Gastrocnemius medialis (tissue), 4 donors: ENCODE measurements around the gene TSPAN17. TPM values are rescaled to one million over a fixed set of nuclear protein-coding genes. Genes with fewer than 3 reads are reported as not detected.

Source experiments
- ATAC-seq, 2 donors: fragments of 150-250 bp; one replicate each; pipeline ENCODE4 v1.9.1; 2016
- DNase-seq, 2 donors: peaks; one replicate each; pipeline ENCODE4 v3.0.0-alpha.2; 2019
- H3K27ac ChIP-seq, 4 donors: fragments of 200-600 bp; sonication (generic); 1 replicate in 1 of 4; 2 replicates in 3 of 4; pipeline ENCODE4 v1.5.1; 2016 to 2018; ENCODE audit warnings: mild to moderate bottlenecking in 2 of 4, moderate library complexity in 1 of 4
- H3K27me3 ChIP-seq, 3 donors: fragments of 200-600 bp; sonication (generic) in 2 of 3; 1 replicate in 1 of 3; 2 replicates in 2 of 3; pipeline versions ENCODE4 v1.5.1 to v1.6.0; 2016 to 2019; ENCODE audit warnings: mild to moderate bottlenecking in 1 of 3, moderate library complexity in 1 of 3
- H3K36me3 ChIP-seq, 2 donors: fragments of 200-600 bp; sonication (generic) in 1 of 2; one replicate each; pipeline ENCODE4 v1.5.1; 2017 to 2018
- H3K4me1 ChIP-seq, 2 donors: fragments of 200-600 bp; sonication (generic) in 1 of 2; one replicate each; pipeline ENCODE4 v1.5.1; 2016 to 2017; ENCODE audit warnings: mild to moderate bottlenecking in 2 of 2
- H3K4me3 ChIP-seq, 4 donors: fragments of 200-600 bp; sonication (generic) in 3 of 4; 1 replicate in 1 of 4; 2 replicates in 3 of 4; pipeline ENCODE4 v1.5.1; 2016 to 2019; ENCODE audit warnings: mild to moderate bottlenecking in 2 of 4
- H3K9me3 ChIP-seq, 3 donors: fragments of 200-600 bp; sonication (generic) in 2 of 3; 1 replicate in 1 of 3; 2 replicates in 2 of 3; pipeline ENCODE4 v1.5.1; 2016 to 2019
- CTCF ChIP-seq, 5 experiments: fragments of 450-650 bp in 3 of 5; fragments of 200-600 bp in 2 of 5; sonication (generic) in 2 of 5; IDR thresholded peaks in 4 of 5; conservative IDR thresholded peaks in 1 of 5; 1 replicate in 4 of 5; 2 replicates in 1 of 5; pipeline ENCODE4 v1.5.1; 2016 to 2019; ENCODE audit warnings: antibody characterized with exemption in 5 of 5, mild to moderate bottlenecking in 3 of 5, moderate library complexity in 3 of 5
- POLR2A ChIP-seq, 2 donors: fragments of 450-650 bp; IDR thresholded peaks; one replicate each; pipeline ENCODE4 v1.6.1; 2017; ENCODE audit warnings: antibody characterized with exemption in 2 of 2, mild to moderate bottlenecking in 2 of 2, moderate library complexity in 2 of 2
- in situ Hi-C, 4 donors: fragments of 200-750 bp; cut with MboI; loops; one replicate each; pipeline versions ENCODE4 v1.15.0 to v1.8.0; 2017; ENCODE audit warnings: low sequenced_read_pairs in 4 of 4
- intact Hi-C: fragments of 100-400 bp; cut with DNase I; formaldehyde crosslinking; loops from one replicate; pipeline ENCODE4 v1.15.1; 2023; ENCODE audit warnings: low total_unique reads
- total RNA-seq, 4 donors: library from RNA; depleted of rRNA; stranded (reverse); fragments of >200 nt; gene quantifications; one replicate each; pipeline versions ENCODE4 v1.1.0 to v1.2.3, GENCODE V29; 2016

TSPAN17 gene
- total RNA-seq, 4 donors from 2014 or later, result 13.3 to 35.7 (median 27.2) TPM

- ATAC-seq (no peak), DNase-seq (no peak)
- H3K27ac ChIP-seq, result no peak overlapping the region
- in situ Hi-C loops (no loop called here), intact Hi-C loops (no loop called here)
- H3K27me3 ChIP-seq, result peaks cover 0 to 15% (median 10%) of the 10 kb centered on the region in 3 donors
- no peak for TF ChIP-seq POLR2A (IDR thresholded peaks at IDR 0.05)
- TF ChIP-seq CTCF (IDR thresholded peaks at IDR 0.05 in 4 of 5, conservative IDR thresholded peaks at IDR 0.05 in 1 of 5), result no peak
- H3K4me1 ChIP-seq, result no peaks in the 10 kb centered on the region
- H3K4me3 ChIP-seq, result no peak overlapping the region
- H3K36me3 ChIP-seq, result no peaks in the 10 kb centered on the region
- no peaks in the 10 kb centered on the region for H3K9me3 ChIP-seq
These were observed 44.2 kb downstream of the TSPAN17 start for GRCh38 chr5:176691524-176691923.

GRCh38 chr5:176692326-176692725 is 45.0 kb downstream of the TSPAN17 start:
- intact Hi-C loops, result no loop called here
- H3K27me3 ChIP-seq, result peaks cover 4 to 15% (median 10%) of the 10 kb centered on the region in 3 donors
- in situ Hi-C loops, result no loop called here

GRCh38 chr5:176692839-176693476 is 45.7 kb downstream of the TSPAN17 start:
- in situ Hi-C loops, result no loop called here
- H3K27me3 ChIP-seq, result peaks cover 4 to 15% (median 10%) of the 10 kb centered on the region in 3 donors
- no peak overlapping the region for H3K27ac ChIP-seq
- H3K4me1 ChIP-seq, result no peaks in the 10 kb centered on the region
- intact Hi-C loops, result no loop called here
- no peak for TF ChIP-seq POLR2A (IDR thresholded peaks at IDR 0.05)
- no peak for TF ChIP-seq CTCF (IDR thresholded peaks at IDR 0.05 in 4 of 5, conservative IDR thresholded peaks at IDR 0.05 in 1 of 5)
- H3K9me3 ChIP-seq, result no peaks in the 10 kb centered on the region
- H3K36me3 ChIP-seq, result no peaks in the 10 kb centered on the region
- DNase-seq, result no peak
- ATAC-seq, result no peak
- H3K4me3 ChIP-seq, result no peak overlapping the region

More at GRCh38 chr5:176692326-176692725, 45.0 kb downstream of the TSPAN17 start:
- no peak overlapping the region for H3K4me3 ChIP-seq
- ATAC-seq, result no peak
- H3K36me3 ChIP-seq, result no peaks in the 10 kb centered on the region
- DNase-seq, result no peak
- no peaks in the 10 kb centered on the region for H3K4me1 ChIP-seq
- no peak overlapping the region for H3K27ac ChIP-seq
- TF ChIP-seq POLR2A (IDR thresholded peaks at IDR 0.05), result no peak
- TF ChIP-seq CTCF (IDR thresholded peaks at IDR 0.05 in 4 of 5, conservative IDR thresholded peaks at IDR 0.05 in 1 of 5), result no peak
- no peaks in the 10 kb centered on the region for H3K9me3 ChIP-seq

- no peaks in the 10 kb centered on the region for H3K36me3 ChIP-seq
- no peak for TF ChIP-seq CTCF (IDR thresholded peaks at IDR 0.05 in 4 of 5, conservative IDR thresholded peaks at IDR 0.05 in 1 of 5)
- no peak for TF ChIP-seq POLR2A (IDR thresholded peaks at IDR 0.05)
- no peaks in the 10 kb centered on the region for H3K9me3 ChIP-seq
- in situ Hi-C loops, result no loop called here
- no peak overlapping the region for H3K27ac ChIP-seq
- DNase-seq (no peak), ATAC-seq (no peak)
- no peak overlapping the region for H3K4me3 ChIP-seq
- H3K4me1 ChIP-seq, result no peaks in the 10 kb centered on the region
- H3K27me3 ChIP-seq, result peaks cover 4 to 15% (median 10%) of the 10 kb centered on the region in 3 donors
- intact Hi-C loops, result no loop called here
These were observed 46.2 kb downstream of the TSPAN17 start for GRCh38 chr5:176693477-176693851.

GRCh38 chr5:176694146-176694545 is 46.9 kb downstream of the TSPAN17 start:
- Histone ChIP-seq H3K36me3 (no peaks in the 10 kb centered on the region), H3K27ac (no peak overlapping the region), H3K9me3 (no peaks in the 10 kb centered on the region), H3K27me3 (peaks cover 4 to 15% (median 10%) of the 10 kb centered on the region in 3 donors), H3K4me1 (no peaks in the 10 kb centered on the region), H3K4me3 (no peak overlapping the region)
- in situ Hi-C loops, result no loop called here
- TF ChIP-seq CTCF (IDR thresholded peaks at IDR 0.05 in 4 of 5, conservative IDR thresholded peaks at IDR 0.05 in 1 of 5) (no peak), POLR2A (IDR thresholded peaks at IDR 0.05) (no peak)
- DNase-seq, result no peak
- no peak for ATAC-seq
- intact Hi-C loops, result no loop called here
